ENCODE measurements around the gene GALK2.
"Not testable (repeated sequence)": the region's sequence is repeated elsewhere in the genome, so short reads cannot be mapped to it uniquely, and the experiment has no call there.

Gene GALK2

GRCh38 chr15:49327927-49328326 lies 157.9 kb downstream of the GALK2 start:
- H3K4me1 ChIP-seq = peaks cover 14% of the 10 kb centered on the region
- in situ Hi-C loops (cut with MboI; ENCODE audit: low sequenced_read_pairs) = no loop called here
- DNase-seq (ENCODE audit: low spot score in 2 of 2) = no peak

GRCh38 chr15:49328941-49329340 lies 158.9 kb downstream of the GALK2 start:
- peak in 1 of 2 experiments; percentile 57 for DNase-seq (ENCODE audit: low spot score in 2 of 2)
- in situ Hi-C loops (cut with MboI; ENCODE audit: low sequenced_read_pairs) = no loop called here
- Histone ChIP-seq H3K9me3 (no peaks in the 10 kb centered on the region), H3K4me1 (peaks cover 14% of the 10 kb centered on the region), H3K27me3 (ENCODE audit: low read depth) (no peaks in the 10 kb centered on the region), H3K36me3 (replicated peaks) (no peaks in the 10 kb centered on the region), H3K4me3 (no peak overlapping the region)

More at GRCh38 chr15:49327927-49328326, 157.9 kb downstream of the GALK2 start:
- Histone ChIP-seq H3K9me3 (no peaks in the 10 kb centered on the region), H3K27me3 (ENCODE audit: low read depth) (no peaks in the 10 kb centered on the region), H3K4me3 (no peak overlapping the region), H3K36me3 (replicated peaks) (no peaks in the 10 kb centered on the region)

- H3K4me1 ChIP-seq = peaks cover 13% of the 10 kb centered on the region
- DNase-seq (ENCODE audit: low spot score in 2 of 2) = no peak
- H3K36me3 ChIP-seq (replicated peaks) = no peaks in the 10 kb centered on the region
- no peak overlapping the region for H3K4me3 ChIP-seq
- H3K9me3 ChIP-seq = no peaks in the 10 kb centered on the region
- H3K27me3 ChIP-seq (ENCODE audit: low read depth) = no peaks in the 10 kb centered on the region
- in situ Hi-C loops (cut with MboI; ENCODE audit: low sequenced_read_pairs) = no loop called here
Observed at GRCh38 chr15:49330166-49330565, 160.1 kb downstream of the GALK2 start.

GRCh38 chr15:49331442-49331841 lies 161.4 kb downstream of the GALK2 start:
- in situ Hi-C loops (cut with MboI; ENCODE audit: low sequenced_read_pairs) = no loop called here
- H3K36me3 ChIP-seq (replicated peaks) = no peaks in the 10 kb centered on the region
- H3K4me3 ChIP-seq = no peak overlapping the region
- H3K27me3 ChIP-seq (ENCODE audit: low read depth) = no peaks in the 10 kb centered on the region
- peaks cover 12% of the 10 kb centered on the region for H3K4me1 ChIP-seq
- DNase-seq (ENCODE audit: low spot score in 2 of 2) = no peak
- H3K9me3 ChIP-seq = no peaks in the 10 kb centered on the region

- Histone ChIP-seq H3K4me1 (peaks cover 12% of the 10 kb centered on the region), H3K36me3 (replicated peaks) (no peaks in the 10 kb centered on the region), H3K9me3 (no peaks in the 10 kb centered on the region), H3K27me3 (ENCODE audit: low read depth) (no peaks in the 10 kb centered on the region), H3K4me3 (no peak overlapping the region)
- DNase-seq (ENCODE audit: low spot score in 2 of 2) = no peak
- in situ Hi-C loops (cut with MboI; ENCODE audit: low sequenced_read_pairs) = no loop called here
Observed at GRCh38 chr15:49331951-49332350, 161.9 kb downstream of the GALK2 start.

- DNase-seq (ENCODE audit: low spot score in 2 of 2) = no peak
- no peak overlapping the region for H3K4me3 ChIP-seq
- H3K36me3 ChIP-seq (replicated peaks) = no peaks in the 10 kb centered on the region
- no peaks in the 10 kb centered on the region; the same call in 1 of the 2 replicates for H3K4me1 ChIP-seq
- in situ Hi-C loops (cut with MboI; ENCODE audit: low sequenced_read_pairs) = no loop called here
- no peaks in the 10 kb centered on the region for H3K9me3 ChIP-seq
- no peaks in the 10 kb centered on the region for H3K27me3 ChIP-seq (ENCODE audit: low read depth)
Observed at GRCh38 chr15:49339656-49340055, 169.6 kb downstream of the GALK2 start.

GRCh38 chr15:49343546-49343945 lies 173.5 kb downstream of the GALK2 start:
- no peak for DNase-seq (ENCODE audit: low spot score in 2 of 2)
- Histone ChIP-seq H3K9me3 (no peaks in the 10 kb centered on the region), H3K4me3 (no peak overlapping the region), H3K4me1 (no peaks in the 10 kb centered on the region; the same call in 1 of the 2 replicates), H3K27me3 (ENCODE audit: low read depth) (no peaks in the 10 kb centered on the region), H3K36me3 (replicated peaks) (no peaks in the 10 kb centered on the region; the same call in 1 of the 2 replicates)
- in situ Hi-C loops (cut with MboI; ENCODE audit: low sequenced_read_pairs) = no loop called here

GRCh38 chr15:49354439-49354838 lies 184.4 kb downstream of the GALK2 start:
- DNase-seq (ENCODE audit: low spot score in 2 of 2); H3K9me3 ChIP-seq; H3K27me3 ChIP-seq (ENCODE audit: low read depth); H3K4me3 ChIP-seq; H3K36me3 ChIP-seq (replicated peaks); in situ Hi-C loops (cut with MboI; ENCODE audit: low sequenced_read_pairs); H3K4me1 ChIP-seq: not testable (repeated sequence)

GRCh38 chr15:49361370-49361769 lies 191.3 kb downstream of the GALK2 start:
- no peak overlapping the region for H3K4me3 ChIP-seq
- no peaks in the 10 kb centered on the region for H3K4me1 ChIP-seq
- no peaks in the 10 kb centered on the region for H3K36me3 ChIP-seq (replicated peaks)
- H3K9me3 ChIP-seq = no peaks in the 10 kb centered on the region
- in situ Hi-C loops (cut with MboI; ENCODE audit: low sequenced_read_pairs) = no loop called here
- H3K27me3 ChIP-seq (ENCODE audit: low read depth) = no peaks in the 10 kb centered on the region
- no peak for DNase-seq (ENCODE audit: low spot score in 2 of 2)

GRCh38 chr15:49366496-49366895 lies 196.4 kb downstream of the GALK2 start:
- no peaks in the 10 kb centered on the region for H3K36me3 ChIP-seq (replicated peaks)
- DNase-seq (ENCODE audit: low spot score in 2 of 2) = no peak
- no peaks in the 10 kb centered on the region for H3K27me3 ChIP-seq (ENCODE audit: low read depth)
- in situ Hi-C loops (cut with MboI; ENCODE audit: low sequenced_read_pairs) = no loop called here
- no peaks in the 10 kb centered on the region for H3K4me1 ChIP-seq
- no peak overlapping the region for H3K4me3 ChIP-seq
- H3K9me3 ChIP-seq = no peaks in the 10 kb centered on the region

GRCh38 chr15:49370782-49371181 lies 200.7 kb downstream of the GALK2 start:
- Histone ChIP-seq H3K27me3 (ENCODE audit: low read depth) (no peaks in the 10 kb centered on the region), H3K4me3 (no peak overlapping the region), H3K36me3 (replicated peaks) (no peaks in the 10 kb centered on the region), H3K9me3 (no peaks in the 10 kb centered on the region), H3K4me1 (no peaks in the 10 kb centered on the region)
- in situ Hi-C loops (cut with MboI; ENCODE audit: low sequenced_read_pairs) = no loop called here
- peak in 1 of 2 experiments; percentile 9 for DNase-seq (ENCODE audit: low spot score in 2 of 2)

GRCh38 chr15:49372366-49372765 lies 202.3 kb downstream of the GALK2 start:
- no peak for DNase-seq (ENCODE audit: low spot score in 2 of 2)
- no peak overlapping the region for H3K4me3 ChIP-seq
- H3K4me1 ChIP-seq = no peaks in the 10 kb centered on the region
- H3K9me3 ChIP-seq = no peaks in the 10 kb centered on the region
- no peaks in the 10 kb centered on the region for H3K36me3 ChIP-seq (replicated peaks)
- H3K27me3 ChIP-seq (ENCODE audit: low read depth) = no peaks in the 10 kb centered on the region
- in situ Hi-C loops (cut with MboI; ENCODE audit: low sequenced_read_pairs) = no loop called here

GRCh38 chr15:49379996-49380395 lies 209.9 kb downstream of the GALK2 start:
- DNase-seq (ENCODE audit: low spot score in 2 of 2) = no peak

GRCh38 chr15:49380912-49381311 lies 210.9 kb downstream of the GALK2 start:
- Histone ChIP-seq H3K4me3 (no peak overlapping the region), H3K4me1 (no peaks in the 10 kb centered on the region), H3K9me3 (no peaks in the 10 kb centered on the region), H3K36me3 (replicated peaks) (no peaks in the 10 kb centered on the region), H3K27me3 (ENCODE audit: low read depth) (no peaks in the 10 kb centered on the region)
- DNase-seq (ENCODE audit: low spot score in 2 of 2) = no peak
- in situ Hi-C loops (cut with MboI; ENCODE audit: low sequenced_read_pairs) = no loop called here

More at GRCh38 chr15:49379996-49380395, 209.9 kb downstream of the GALK2 start:
- no peaks in the 10 kb centered on the region for H3K9me3 ChIP-seq
- no peaks in the 10 kb centered on the region for H3K4me1 ChIP-seq
- in situ Hi-C loops (cut with MboI; ENCODE audit: low sequenced_read_pairs) = no loop called here
- no peaks in the 10 kb centered on the region for H3K27me3 ChIP-seq (ENCODE audit: low read depth)
- no peak overlapping the region for H3K4me3 ChIP-seq
- no peaks in the 10 kb centered on the region for H3K36me3 ChIP-seq (replicated peaks)
